ENCODE results near the gene DRC3.
"Not testable (repeated sequence)": the region's sequence is repeated elsewhere in the genome, so short reads cannot be mapped to it uniquely, and the experiment has no call there.

DNA sequence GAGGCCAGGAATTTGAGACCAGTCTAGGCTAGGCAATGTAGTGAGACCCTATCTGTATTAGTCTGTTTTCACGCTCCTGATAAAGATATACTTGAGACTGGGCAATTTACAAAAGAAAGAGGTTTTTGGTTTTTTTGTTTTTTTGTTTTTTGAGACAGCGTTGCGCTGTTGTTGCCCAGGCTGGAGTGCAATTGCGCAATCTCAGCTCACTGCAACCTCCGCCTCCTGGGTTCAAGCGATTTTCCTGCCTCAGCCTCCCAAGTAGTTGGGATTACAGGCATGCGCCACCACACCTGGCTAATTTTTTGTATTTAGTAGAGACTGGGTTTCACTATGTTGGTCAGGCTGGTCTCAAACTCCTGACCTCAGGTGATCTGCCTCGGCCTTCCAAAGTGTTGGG, 23.2 kb downstream of the DRC3 start:
- not testable (repeated sequence) for TF ChIP-seq CTCF (IDR thresholded peaks at IDR 0.05; ENCODE audit: poor library complexity); EZH2phosphoT487 (IDR thresholded peaks at IDR 0.05; ENCODE audit: low read depth, severe bottlenecking, unreplicated experiment); EZH2 (IDR thresholded peaks at IDR 0.05; ENCODE audit: borderline replicate concordance)
